GM21381 (cell line): ENCODE measurements around the gene TGFB3.
"Not testable (repeated sequence)": the region's sequence is repeated elsewhere in the genome, so short reads cannot be mapped to it uniquely, and the experiment has no call there.

Experiments used
- ATAC-seq: cut with Tn5 transposase; IDR thresholded peaks from one replicate; pipeline ENCODE4 v1.9.1; 2021; ENCODE audit warnings: mild to moderate bottlenecking, moderate library complexity; ENCODE audit not compliant: unreplicated experiment

The TGFB3 gene

GRCh38 chr14:75981426-75982265 is at the start of gene TGFB3:
TGFB3 (minus strand) TSS chr14:75981995; CDS start chr14:75980893, 1,102 bp downstream.
- ATAC-seq = no peak

DNA sequence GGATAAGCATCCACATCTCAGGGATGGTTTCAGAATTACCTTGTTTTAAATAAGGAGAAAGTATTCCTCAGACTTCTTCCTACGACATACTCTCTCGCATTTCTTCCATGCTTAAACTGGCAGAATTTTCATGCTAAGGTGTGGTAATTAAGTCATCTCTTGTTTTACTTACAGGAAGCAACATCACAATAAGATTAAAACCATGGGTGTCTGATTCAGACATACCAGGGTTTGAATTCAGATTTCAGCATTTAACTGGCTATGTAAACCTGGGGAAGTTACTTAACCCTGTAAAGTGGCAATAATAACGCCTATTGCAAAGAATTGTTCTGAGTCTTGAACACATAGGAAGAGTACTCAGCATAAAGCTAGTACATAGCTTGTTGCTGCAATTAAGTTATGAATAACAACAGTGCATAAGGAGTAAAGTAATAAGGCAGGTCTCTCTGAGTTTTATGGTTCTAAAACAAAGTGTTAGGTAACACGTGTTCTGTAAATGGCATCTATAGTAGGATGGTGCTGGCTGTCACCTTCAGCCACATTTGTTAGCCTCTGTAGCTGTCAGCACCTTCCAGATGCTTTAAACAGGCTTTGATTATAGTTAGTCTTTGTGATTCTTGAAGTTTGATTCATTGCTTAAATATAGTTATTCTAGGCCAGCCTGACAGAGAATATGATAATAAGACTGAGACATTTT is 42.6 kb upstream of the TGFB3 start:
- ATAC-seq = no peak

GRCh38 chr14:76023757-76024156 is 42.0 kb upstream of the TGFB3 start:
- no peak for ATAC-seq

- no peak for ATAC-seq
These were observed 41.2 kb upstream of the TGFB3 start for GRCh38 chr14:76022991-76023390.

GRCh38 chr14:76019676-76020075 is 37.9 kb upstream of the TGFB3 start:
- no peak for ATAC-seq

GRCh38 chr14:76015668-76016067 is 33.9 kb upstream of the TGFB3 start:
- ATAC-seq = no peak

GRCh38 chr14:76015191-76015590 is 33.4 kb upstream of the TGFB3 start:
- ATAC-seq = no peak

DNA sequence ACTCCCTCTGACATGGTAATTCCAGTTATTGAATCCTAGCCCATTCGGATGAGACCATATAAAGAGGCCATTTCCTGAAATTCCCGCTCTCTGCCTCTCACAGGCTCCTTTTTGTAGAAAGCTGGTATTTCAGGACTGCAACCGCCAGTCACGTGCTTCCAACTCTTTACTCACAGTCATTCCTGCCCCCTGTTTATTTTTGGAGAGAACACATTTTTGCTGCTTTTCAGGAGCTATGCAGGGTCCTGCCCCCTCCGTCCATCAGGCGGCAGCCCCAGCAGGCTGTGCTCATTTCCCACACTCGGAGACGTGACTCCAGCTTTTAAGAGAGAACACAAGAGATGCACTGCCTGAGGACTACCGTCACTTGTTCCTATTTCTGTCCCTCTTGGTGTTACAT is 30.6 kb upstream of the TGFB3 start:
- ATAC-seq = no peak

GRCh38 chr14:76011930-76012329 is 30.1 kb upstream of the TGFB3 start:
- ATAC-seq = no peak

DNA sequence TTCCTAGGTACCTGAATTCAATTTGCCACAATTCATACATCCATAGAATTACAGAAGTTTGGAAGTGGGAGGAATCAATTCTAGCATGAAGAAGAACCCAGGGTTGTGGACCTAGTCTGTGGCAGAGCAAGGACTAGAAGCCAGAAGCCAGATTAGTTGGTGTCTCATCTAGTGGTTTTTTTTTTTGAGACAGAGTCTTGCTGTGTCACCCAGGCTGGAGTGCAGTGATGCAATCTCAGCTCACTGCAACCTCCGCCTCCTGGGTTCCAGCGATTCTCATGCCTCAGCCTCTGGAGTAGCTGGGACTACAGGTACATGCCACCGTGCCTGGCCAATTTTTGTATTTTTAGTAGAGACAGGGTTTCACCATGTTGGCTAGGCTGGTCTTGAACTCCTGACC is 27.8 kb upstream of the TGFB3 start:
- not testable (repeated sequence) for ATAC-seq

DNA sequence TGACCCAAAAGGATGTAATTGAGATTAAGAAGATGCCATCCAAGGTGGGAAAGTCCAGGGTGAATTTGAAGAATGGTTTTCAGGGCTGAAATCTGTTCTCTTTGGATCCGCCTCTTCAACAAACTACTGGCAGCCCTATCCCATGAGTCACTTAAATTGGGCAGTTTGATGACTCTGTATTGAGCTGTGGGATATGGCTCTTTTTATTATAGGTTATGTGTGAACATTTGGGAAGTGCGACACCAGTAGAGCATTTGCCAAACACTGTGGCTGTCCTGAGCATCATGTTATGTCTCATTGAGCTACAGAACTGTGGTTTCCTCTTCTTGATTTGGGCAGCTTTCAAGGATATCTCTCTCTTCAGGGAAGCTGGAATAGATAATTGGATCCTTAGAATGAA is 26.1 kb upstream of the TGFB3 start:
- ATAC-seq = no peak

DNA sequence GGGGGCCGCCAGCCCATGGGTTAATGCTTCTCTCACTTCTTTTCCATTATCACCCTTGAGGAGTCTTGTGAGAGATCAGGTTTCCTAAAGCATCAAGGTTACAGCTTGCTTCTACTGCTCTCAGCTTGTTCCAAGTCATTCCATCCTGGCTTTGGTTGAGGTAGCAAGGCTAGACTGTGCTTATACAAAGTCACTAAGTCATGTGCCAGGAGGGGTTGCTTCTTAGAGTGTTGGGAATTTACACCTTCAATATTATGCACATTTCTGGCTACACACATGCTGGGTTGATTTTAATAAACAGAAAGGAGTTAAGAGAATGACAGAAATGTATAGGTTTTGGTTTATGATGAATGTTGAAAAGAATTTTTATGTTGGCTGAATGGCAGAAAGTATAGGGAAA is 25.6 kb upstream of the TGFB3 start:
- no peak for ATAC-seq

DNA sequence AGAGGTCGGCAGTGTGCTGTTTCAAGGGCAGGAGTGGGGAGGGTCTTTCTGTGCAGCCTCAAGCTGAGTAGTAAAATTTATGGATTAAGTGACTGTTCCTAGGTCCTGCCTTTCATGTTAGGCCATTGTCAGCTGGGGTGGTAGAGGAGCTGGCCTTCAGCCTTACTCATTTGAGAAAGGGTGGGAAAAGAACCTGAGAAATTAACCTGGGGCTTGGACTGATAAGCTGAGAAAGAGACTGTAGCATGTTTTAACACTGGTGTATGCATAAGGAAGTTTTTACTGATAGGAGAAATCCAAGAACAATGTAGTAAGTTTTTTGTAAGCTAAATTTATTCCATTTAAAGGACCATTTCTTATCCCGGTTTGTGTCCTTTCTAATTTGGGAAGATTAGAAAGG is 24.5 kb upstream of the TGFB3 start:
- no peak for ATAC-seq

GRCh38 chr14:76002383-76002782 is 20.6 kb upstream of the TGFB3 start:
- ATAC-seq = no peak

- ATAC-seq = no peak
These were observed 17.9 kb upstream of the TGFB3 start for GRCh38 chr14:75999511-76000190.

DNA sequence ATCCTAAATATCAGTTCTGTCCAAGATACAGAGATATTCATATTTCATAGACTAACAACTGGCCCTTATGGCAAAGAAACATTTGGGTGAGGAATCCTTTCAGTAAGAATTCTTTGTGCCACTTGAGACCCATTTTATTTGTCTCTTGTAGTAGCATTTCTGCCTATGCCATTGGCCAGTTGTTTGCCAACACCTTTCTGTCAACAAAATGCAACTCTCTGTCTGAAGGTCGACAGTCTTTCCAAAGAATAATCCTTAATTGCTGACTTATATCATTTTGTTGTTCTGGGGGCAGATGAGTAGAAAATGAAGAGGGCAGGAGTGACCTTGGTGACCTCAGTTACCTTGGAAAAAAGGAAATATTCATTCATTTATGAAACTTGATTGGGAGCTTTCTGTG is 14.7 kb upstream of the TGFB3 start:
- no peak for ATAC-seq

- no peak for ATAC-seq
These were observed 13.7 kb upstream of the TGFB3 start for GRCh38 chr14:75995372-75996041.

DNA sequence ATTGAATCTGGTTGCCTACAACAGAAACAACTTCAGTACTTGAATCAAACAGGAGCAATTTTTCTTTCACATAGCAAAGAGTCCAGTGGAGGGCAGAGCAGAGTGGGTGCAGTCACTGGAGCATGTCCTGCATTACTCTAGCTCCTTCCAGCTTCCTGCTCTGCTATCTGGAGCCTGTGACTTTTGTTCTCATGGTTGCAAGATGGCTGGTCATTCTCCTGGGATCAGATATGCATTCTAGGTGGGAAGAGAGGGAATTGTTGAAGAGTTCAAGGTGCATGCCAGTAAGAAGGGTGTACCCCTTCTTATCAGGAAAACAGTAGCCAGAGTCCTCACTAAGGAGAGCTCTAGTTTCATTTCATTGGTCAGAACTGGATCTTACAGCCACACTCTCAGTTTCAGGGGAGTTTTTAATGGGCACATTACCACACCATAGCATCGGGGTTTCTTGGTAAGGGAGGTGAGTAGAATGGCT is 11.8 kb upstream of the TGFB3 start:
- no peak for ATAC-seq

DNA sequence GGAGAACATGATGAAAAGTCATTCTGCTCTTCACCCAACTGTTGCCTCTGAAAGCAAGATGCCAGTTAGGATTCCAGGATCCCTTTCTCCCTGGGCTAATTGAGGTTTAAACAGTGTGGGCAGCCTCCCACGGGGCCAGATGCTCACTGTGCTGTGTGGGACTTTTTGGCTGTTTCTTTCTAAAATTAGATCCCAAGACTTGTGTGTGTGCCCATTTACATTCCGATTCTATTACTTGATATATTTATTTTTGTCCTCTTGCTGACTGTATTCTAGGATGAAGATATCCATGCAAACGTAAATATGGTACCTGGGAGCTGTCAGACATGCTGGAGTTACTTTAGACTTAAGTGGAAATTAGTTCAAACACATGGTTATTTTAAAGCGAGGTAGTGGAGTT is 10.0 kb upstream of the TGFB3 start:
- ATAC-seq = no peak

GRCh38 chr14:75990297-75990696 is 8.5 kb upstream of the TGFB3 start:
- ATAC-seq = no peak

GRCh38 chr14:75989134-75989533 is 7.3 kb upstream of the TGFB3 start:
- no peak for ATAC-seq
